ENCODE results near the gene FASLG. TPM values are rescaled to one million over a fixed set of nuclear protein-coding genes. Genes with fewer than 3 reads are reported as not detected.
"Not testable (repeated sequence)": the region's sequence is repeated elsewhere in the genome, so short reads cannot be mapped to it uniquely, and the experiment has no call there.

FASLG gene
- total RNA-seq, 1 experiment from 2014 or later, result not detected

- in situ Hi-C loops (cut with HindIII; ENCODE audit: low pct_unique_long_range_greater_than_20kb, low sequenced_read_pairs), result no loop called here
- no peak overlapping the region for H3K4me3 ChIP-seq (ENCODE audit: low read depth in 2 of 2, low read length in 2 of 2)
- no TSS peak for BruUV-seq (replicated peaks)
- intact Hi-C loops (cut with micrococcal nuclease; ENCODE audit: unreplicated experiment), result no loop called here
- no peaks in the 10 kb centered on the region for H3K27me3 ChIP-seq (ENCODE audit: control insufficient read depth, insufficient read depth, low read length)
- CTCF ChIA-PET, result no interaction called here
- TF ChIP-seq CTCF (IDR thresholded peaks at IDR 0.05) (no peak), POLR2AphosphoS5 (IDR thresholded peaks at IDR 0.05; ENCODE audit: low read depth, low read length) (no peak), REST (IDR thresholded peaks at IDR 0.05; ENCODE audit: insufficient read depth in 1 of 2, low read depth in 2 of 2, low read length in 1 of 2) (no peak), TCF7L2 (IDR thresholded peaks at IDR 0.05; ENCODE audit: low read depth, low read length) (no peak), SIN3A (IDR thresholded peaks at IDR 0.05; ENCODE audit: borderline replicate concordance, insufficient read depth, low read depth, low read length) (no peak)
- peaks cover 4% of the 10 kb centered on the region; the same call in 1 of the 2 replicates for H3K36me3 ChIP-seq (ENCODE audit: control insufficient read depth, insufficient read depth, low read length)
- POLR2A ChIA-PET, result no interaction called here
- ATAC-seq, result no peak
- H3K9me3 ChIP-seq (ENCODE audit: control insufficient read depth, insufficient read depth, low read depth, low read length), result peaks cover 14% of the 10 kb centered on the region; the same call in 1 of the 2 replicates
- no peak for DNase-seq (ENCODE audit: low read depth, low spot score)
- no peaks in the 10 kb centered on the region for H3K4me1 ChIP-seq (ENCODE audit: control insufficient read depth, insufficient read depth, low read length)
- no peak overlapping the region for H3K27ac ChIP-seq (ENCODE audit: low read length)
Measured at GRCh38 chr1:172616195-172616594, 42.7 kb upstream of the FASLG start.

GRCh38 chr1:172616636-172617035 is 42.3 kb upstream of the FASLG start:
- Histone ChIP-seq H3K4me3 (ENCODE audit: low read depth in 2 of 2, low read length in 2 of 2) (no peak overlapping the region), H3K27me3 (ENCODE audit: control insufficient read depth, insufficient read depth, low read length) (no peaks in the 10 kb centered on the region), H3K36me3 (ENCODE audit: control insufficient read depth, insufficient read depth, low read length) (peaks cover under 1% of the 10 kb centered on the region; the same call in 1 of the 2 replicates), H3K4me1 (ENCODE audit: control insufficient read depth, insufficient read depth, low read length) (no peaks in the 10 kb centered on the region), H3K27ac (ENCODE audit: low read length) (no peak overlapping the region), H3K9me3 (ENCODE audit: control insufficient read depth, insufficient read depth, low read depth, low read length) (peaks cover 14% of the 10 kb centered on the region; the same call in 1 of the 2 replicates)
- ATAC-seq (no peak), DNase-seq (ENCODE audit: low read depth, low spot score) (no peak)
- no TSS peak for BruUV-seq (replicated peaks)
- intact Hi-C loops (cut with micrococcal nuclease; ENCODE audit: unreplicated experiment), result no loop called here
- ChIA-PET POLR2A (no interaction called here), CTCF (no interaction called here)
- in situ Hi-C loops (cut with HindIII; ENCODE audit: low pct_unique_long_range_greater_than_20kb, low sequenced_read_pairs), result no loop called here
- TF ChIP-seq TCF7L2 (IDR thresholded peaks at IDR 0.05; ENCODE audit: low read depth, low read length), result no peak
- TF ChIP-seq POLR2AphosphoS5 (IDR thresholded peaks at IDR 0.05; ENCODE audit: low read depth, low read length), result no peak
- TF ChIP-seq SIN3A (IDR thresholded peaks at IDR 0.05; ENCODE audit: borderline replicate concordance, insufficient read depth, low read depth, low read length), result no peak
- TF ChIP-seq CTCF (IDR thresholded peaks at IDR 0.05), result no peak
- no peak for TF ChIP-seq REST (IDR thresholded peaks at IDR 0.05; ENCODE audit: insufficient read depth in 1 of 2, low read depth in 2 of 2, low read length in 1 of 2)

- CTCF ChIA-PET; POLR2A ChIA-PET; BruUV-seq (replicated peaks); in situ Hi-C loops (cut with HindIII; ENCODE audit: low pct_unique_long_range_greater_than_20kb, low sequenced_read_pairs); H3K36me3 ChIP-seq (ENCODE audit: control insufficient read depth, insufficient read depth, low read length); ATAC-seq; H3K4me3 ChIP-seq (ENCODE audit: low read depth in 2 of 2, low read length in 2 of 2); H3K27me3 ChIP-seq (ENCODE audit: control insufficient read depth, insufficient read depth, low read length); intact Hi-C loops (cut with micrococcal nuclease; ENCODE audit: unreplicated experiment); H3K27ac ChIP-seq (ENCODE audit: low read length); H3K4me1 ChIP-seq (ENCODE audit: control insufficient read depth, insufficient read depth, low read length); DNase-seq (ENCODE audit: low read depth, low spot score): not testable (repeated sequence)
- peaks cover 14% of the 10 kb centered on the region; the same call in 1 of the 2 replicates for H3K9me3 ChIP-seq (ENCODE audit: control insufficient read depth, insufficient read depth, low read depth, low read length)
Measured at GRCh38 chr1:172620603-172621002, 38.3 kb upstream of the FASLG start.
